Fibroblast of villous mesenchyme (primary cell): ENCODE results near the gene CABLES1. TPM values are rescaled to one million over a fixed set of nuclear protein-coding genes. Genes with fewer than 3 reads are reported as not detected.

Source experiments
- DNase-seq: peaks from one replicate; pipeline ENCODE4 v3.0.0-alpha.2; 2010; ENCODE audit warnings: low read depth
- H3K4me3 ChIP-seq: 2 replicates; pipeline ENCODE4 v1.5.1; 2011; ENCODE audit warnings: low read depth, mild to moderate bottlenecking, low read length
- total RNA-seq: library from RNA; depleted of rRNA; stranded (reverse); fragments of >200 nt; gene quantifications from 2 replicates; pipeline ENCODE4 v1.2.3, GENCODE V29; 2012
- TF ChIP-seq, protein P1 (sequence below): IDR thresholded peaks from 2 replicates; pipeline ENCODE4 v1.5.1; 2012; ENCODE audit warnings: low read depth, mild to moderate bottlenecking, low read length; ENCODE audit not compliant: insufficient read depth

The CABLES1 gene
- total RNA-seq, 1 donor, result 0.43 TPM

DNA sequence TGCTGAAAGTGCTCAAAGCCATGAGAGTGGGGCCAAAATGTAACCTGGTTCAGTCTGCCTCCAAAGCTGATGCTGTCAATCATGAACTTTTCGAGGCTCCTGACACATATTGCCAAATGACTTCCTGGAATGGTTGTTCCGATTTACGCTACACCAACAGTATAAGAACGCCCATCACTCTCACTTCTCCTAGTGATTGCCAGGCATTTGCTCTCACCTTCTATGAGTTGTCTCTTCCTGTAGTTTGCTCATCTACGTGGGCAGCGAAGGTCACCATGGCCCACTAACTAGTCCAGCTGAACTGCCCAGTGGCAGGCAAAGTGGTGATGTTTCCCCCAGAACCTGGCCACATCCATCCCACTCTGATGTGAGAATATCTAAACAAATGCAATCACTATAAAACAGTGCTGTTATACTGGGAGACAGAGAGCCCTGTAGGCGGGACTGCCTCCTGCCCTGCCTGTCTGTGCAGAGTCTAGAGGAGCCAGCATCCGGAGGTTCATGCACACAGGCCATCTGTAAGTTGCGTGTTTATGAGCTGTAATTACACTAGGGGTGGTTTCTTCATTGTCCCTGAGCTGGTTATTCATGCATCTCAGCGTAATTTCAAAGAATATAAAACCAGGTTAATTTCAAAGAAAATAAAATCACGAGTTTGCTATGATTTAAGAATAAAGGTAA, 8.8 kb upstream of the CABLES1 start:
- no peak for DNase-seq
- TF ChIP-seq, protein P1, sequence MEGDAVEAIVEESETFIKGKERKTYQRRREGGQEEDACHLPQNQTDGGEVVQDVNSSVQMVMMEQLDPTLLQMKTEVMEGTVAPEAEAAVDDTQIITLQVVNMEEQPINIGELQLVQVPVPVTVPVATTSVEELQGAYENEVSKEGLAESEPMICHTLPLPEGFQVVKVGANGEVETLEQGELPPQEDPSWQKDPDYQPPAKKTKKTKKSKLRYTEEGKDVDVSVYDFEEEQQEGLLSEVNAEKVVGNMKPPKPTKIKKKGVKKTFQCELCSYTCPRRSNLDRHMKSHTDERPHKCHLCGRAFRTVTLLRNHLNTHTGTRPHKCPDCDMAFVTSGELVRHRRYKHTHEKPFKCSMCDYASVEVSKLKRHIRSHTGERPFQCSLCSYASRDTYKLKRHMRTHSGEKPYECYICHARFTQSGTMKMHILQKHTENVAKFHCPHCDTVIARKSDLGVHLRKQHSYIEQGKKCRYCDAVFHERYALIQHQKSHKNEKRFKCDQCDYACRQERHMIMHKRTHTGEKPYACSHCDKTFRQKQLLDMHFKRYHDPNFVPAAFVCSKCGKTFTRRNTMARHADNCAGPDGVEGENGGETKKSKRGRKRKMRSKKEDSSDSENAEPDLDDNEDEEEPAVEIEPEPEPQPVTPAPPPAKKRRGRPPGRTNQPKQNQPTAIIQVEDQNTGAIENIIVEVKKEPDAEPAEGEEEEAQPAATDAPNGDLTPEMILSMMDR, result no peak
- no peak overlapping the region for H3K4me3 ChIP-seq

DNA sequence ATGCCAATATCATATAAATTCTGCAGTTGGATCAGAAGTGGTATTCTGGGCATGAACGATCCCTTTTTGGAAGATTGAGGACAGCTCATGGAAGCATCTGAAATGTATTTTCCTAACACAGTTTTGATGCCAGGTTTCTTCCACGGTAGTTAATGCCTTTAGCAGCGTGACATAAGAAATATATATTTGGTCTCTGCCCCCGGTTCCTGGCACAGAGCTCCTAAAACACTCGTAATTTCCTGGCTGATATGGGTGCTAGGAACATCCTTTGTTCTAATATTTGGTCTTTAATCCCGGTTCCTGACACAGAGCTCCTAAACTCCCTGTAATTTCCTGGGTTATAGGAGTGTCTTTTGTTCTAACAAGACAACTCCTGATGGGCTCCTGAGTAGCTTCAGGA, 8.2 kb upstream of the CABLES1 start:
- DNase-seq, result no peak
- TF ChIP-seq, protein P1, result no peak

DNA sequence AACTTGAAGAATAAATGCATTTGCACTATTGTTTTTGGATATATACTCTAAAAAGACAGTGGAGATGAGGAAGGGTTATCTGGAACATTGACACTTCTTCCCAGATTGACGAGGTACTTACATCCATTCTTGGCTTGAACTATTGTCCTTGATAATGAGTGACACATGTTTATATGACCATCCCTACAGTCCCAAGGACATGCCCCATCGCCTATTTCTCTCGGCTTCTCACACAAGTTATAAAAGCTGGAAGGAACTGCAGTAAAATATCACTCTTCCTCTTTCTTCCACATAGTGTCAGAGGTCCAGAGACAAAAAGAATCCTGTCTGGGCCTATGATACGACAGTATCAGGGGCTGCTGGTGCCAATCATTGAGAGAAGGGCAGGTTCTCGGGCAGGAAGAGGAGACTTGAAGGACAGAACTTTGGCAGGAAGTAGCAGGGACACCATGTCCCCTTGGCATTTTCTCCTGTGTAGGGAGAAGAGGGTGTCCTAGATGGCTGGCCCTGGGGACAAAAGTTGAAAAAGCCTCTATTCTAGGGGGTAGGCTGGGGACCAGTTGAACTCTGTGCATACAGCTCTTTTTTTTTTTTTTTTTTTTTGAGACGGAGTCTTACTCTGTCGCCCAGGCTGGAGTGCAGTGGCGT, 5.8 kb upstream of the CABLES1 start:
- H3K4me3 ChIP-seq, result no peak overlapping the region
- no peak for DNase-seq
- TF ChIP-seq, protein P1, result no peak

More for the DNA sequence above, 8.2 kb upstream of the CABLES1 start:
- no peak overlapping the region for H3K4me3 ChIP-seq

DNA sequence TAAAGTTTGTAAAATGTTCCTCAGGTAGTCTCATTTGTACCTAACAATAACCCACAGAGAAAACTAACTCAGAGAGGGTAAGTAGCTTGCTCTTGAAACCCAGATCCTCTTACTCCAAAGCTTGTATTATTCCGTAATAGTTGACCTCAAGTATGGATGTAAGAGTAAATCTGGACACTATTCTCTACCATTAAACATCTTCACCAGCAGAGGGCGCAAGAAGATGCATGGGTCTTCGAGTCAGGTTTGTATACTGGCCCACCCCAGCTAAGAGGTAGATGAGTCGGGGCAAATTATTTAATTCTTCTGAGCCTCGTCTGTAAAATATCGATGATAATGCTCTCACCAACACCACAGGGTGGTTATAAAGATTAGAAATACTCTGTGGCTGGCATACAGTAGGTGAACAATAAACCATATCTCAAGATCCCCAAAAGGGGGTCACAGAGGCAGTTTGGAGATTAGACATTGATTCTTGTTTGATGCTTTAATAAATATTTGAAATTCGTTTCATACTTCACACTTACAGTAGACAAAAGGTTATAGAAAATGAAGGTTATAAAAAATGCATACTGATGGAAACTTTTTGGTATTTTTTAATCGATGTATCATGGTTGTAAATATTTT, 3.5 kb upstream of the CABLES1 start:
- TF ChIP-seq, protein P1, result peak; percentile 69
- H3K4me3 ChIP-seq, result no peak overlapping the region
- DNase-seq, result peak; percentile 86

DNA sequence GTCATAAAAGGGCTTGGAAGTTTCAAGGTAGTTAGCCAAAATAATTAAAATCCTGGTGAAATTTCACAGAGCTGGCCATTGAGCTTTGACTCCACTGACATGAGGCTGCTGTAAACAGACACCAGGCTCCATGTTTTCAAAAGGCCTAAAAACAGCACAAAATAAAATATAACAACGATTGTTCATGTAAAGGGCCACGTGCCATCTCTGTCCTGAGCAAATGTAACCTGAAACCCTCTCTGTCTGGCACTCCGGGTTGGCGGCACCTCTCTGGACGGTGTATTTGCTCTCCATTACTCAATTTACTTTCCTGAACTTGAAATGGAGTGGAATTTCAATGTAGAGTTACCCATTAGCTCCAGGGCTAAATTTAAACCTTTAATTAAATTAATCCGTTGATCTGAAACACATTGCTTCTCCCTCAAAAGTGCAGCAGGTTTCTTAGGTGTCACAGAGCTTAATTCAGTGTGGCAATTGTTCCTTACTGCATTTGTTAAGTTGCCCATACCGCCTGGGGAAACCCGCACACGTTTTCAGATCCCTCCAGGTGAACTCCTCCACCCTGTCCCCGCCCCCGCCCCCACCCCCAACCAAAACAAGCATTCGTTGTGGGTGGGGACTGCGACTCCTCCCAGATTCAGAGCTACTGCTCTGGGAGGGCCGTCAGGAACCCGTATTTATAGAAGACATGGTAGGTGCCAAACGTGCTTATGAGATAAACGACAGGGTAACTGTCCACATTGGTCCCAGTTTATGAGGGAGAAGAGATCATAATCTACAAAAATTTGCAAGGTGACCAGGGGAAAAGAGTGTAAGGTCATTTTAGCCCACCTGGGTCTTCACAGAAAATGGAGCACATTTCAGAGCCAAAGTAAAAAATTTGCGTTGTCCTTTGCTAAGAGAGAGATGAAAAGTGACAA, 1.2 kb upstream of the CABLES1 start:
- no peak for DNase-seq
- H3K4me3 ChIP-seq, result no peak overlapping the region
- TF ChIP-seq, protein P1, result no peak

DNA sequence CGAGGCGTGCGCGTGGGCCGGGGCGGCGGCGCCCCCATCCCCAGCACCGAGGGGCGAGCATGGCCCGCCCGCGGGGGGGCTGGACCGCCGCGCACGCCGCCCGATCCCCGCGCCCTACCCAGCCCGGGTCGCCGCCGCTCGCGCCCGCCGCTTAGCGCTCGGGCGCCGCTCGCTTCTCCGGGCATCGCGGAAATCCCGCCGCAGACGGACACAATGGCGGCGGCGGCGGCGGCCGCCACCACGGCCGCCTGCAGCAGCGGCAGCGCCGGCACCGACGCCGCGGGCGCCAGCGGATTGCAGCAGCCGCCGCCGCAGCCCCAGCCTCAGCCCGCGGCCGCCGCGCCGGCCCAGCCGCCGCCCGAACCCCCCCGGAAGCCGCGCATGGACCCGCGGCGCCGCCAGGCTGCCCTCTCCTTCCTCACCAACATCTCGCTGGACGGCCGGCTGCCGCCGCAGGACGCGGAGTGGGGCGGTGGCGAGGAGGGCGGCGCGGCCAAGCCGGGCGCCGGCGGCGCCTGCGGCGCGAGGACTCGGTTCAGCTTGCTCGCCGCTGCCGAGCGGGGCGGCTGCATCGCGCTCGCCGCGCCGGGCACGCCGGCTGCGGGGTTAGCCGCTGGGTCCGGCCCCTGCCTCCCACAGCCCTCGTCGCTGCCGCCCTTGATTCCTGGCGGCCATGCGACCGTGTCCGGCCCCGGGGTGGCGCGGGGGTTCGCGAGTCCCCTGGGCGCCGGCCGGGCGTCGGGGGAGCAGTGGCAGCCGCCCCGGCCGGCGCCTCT, 453 bp downstream of the CABLES1 start:
- TF ChIP-seq, protein P1, result no peak
- DNase-seq, result no peak

More for the DNA sequence above, 453 bp downstream of the CABLES1 start:
- peak overlapping the region; percentile 63 for H3K4me3 ChIP-seq
